G401 (cell line): Measurements from ENCODE around the gene CD164L2. TPM values are rescaled to one million over a fixed set of nuclear protein-coding genes. Genes with fewer than 3 reads are reported as not detected.
"Not testable (repeated sequence)": the region's sequence is repeated elsewhere in the genome, so short reads cannot be mapped to it uniquely, and the experiment has no call there.

Experiments
- DNase-seq: peaks from one replicate; pipeline ENCODE4 v3.0.0-alpha.2; 2015; ENCODE audit warnings: low spot score
- in situ Hi-C: cut with HindIII; loops from 2 replicates; pipeline ENCODE4 v1.10.0; 2016; ENCODE audit warnings: low sequenced_read_pairs, mixed read lengths
- total RNA-seq: library from RNA; depleted of rRNA; stranded (reverse); fragments of >200 nt; shearing (Covaris generic); gene quantifications from 2 replicates; pipeline ENCODE4 v1.2.3, GENCODE V29; 2014; rRNA removed

CD164L2 gene
- total RNA-seq: not detected in 2 replicates

- no peak for DNase-seq
- in situ Hi-C loops: no loop called here
Measured at GRCh38 chr1:27383039-27383605, at the start of gene CD164L2. CD164L2 (minus strand) TSS chr1:27383333; CDS start chr1:27383239, 94 bp downstream.

GRCh38 chr1:27432725-27433124 is 49.6 kb upstream of the CD164L2 start:
- in situ Hi-C loops, DNase-seq: not testable (repeated sequence)

GRCh38 chr1:27431601-27431940 is 48.4 kb upstream of the CD164L2 start:
- DNase-seq: no peak
- in situ Hi-C loops: no loop called here

GRCh38 chr1:27430903-27431600 is 47.9 kb upstream of the CD164L2 start:
- peak; percentile 58 for DNase-seq
- in situ Hi-C loops: no loop called here

GRCh38 chr1:27429029-27429425 is 45.9 kb upstream of the CD164L2 start:
- in situ Hi-C loops: no loop called here
- DNase-seq: no peak

GRCh38 chr1:27428316-27429028 is 45.3 kb upstream of the CD164L2 start:
- in situ Hi-C loops: no loop called here
- DNase-seq: no peak

GRCh38 chr1:27427816-27428315 is 44.7 kb upstream of the CD164L2 start:
- in situ Hi-C loops: no loop called here
- no peak for DNase-seq

- in situ Hi-C loops: no loop called here
Measured at GRCh38 chr1:27427329-27427728, 44.2 kb upstream of the CD164L2 start.

GRCh38 chr1:27423709-27424108 is 40.6 kb upstream of the CD164L2 start:
- in situ Hi-C loops: loop anchor here (25.0 kb wide), 1 partner anchor 164 kb away; no protein-coding TSS in a partner anchor
- DNase-seq: no peak

More at GRCh38 chr1:27427329-27427728, 44.2 kb upstream of the CD164L2 start:
- DNase-seq: no peak

- DNase-seq: no peak
- in situ Hi-C loops: loop anchor here (25.0 kb wide), 1 partner anchor 169 kb away; no protein-coding TSS in a partner anchor
Measured at GRCh38 chr1:27418326-27419185, 35.4 kb upstream of the CD164L2 start.

- DNase-seq: no peak
- in situ Hi-C loops: loop anchor here (25.0 kb wide), 1 partner anchor 170 kb away; no protein-coding TSS in a partner anchor
Measured at GRCh38 chr1:27417713-27418112, 34.6 kb upstream of the CD164L2 start.

GRCh38 chr1:27416387-27417111 is 33.4 kb upstream of the CD164L2 start:
- in situ Hi-C loops: loop anchor here (25.0 kb wide), 1 partner anchor 171 kb away; no protein-coding TSS in a partner anchor
- peak; percentile 55 for DNase-seq

GRCh38 chr1:27414091-27414490 is 31.0 kb upstream of the CD164L2 start:
- no peak for DNase-seq
- in situ Hi-C loops: loop anchor here (25.0 kb wide), 1 partner anchor 173 kb away; no protein-coding TSS in a partner anchor

GRCh38 chr1:27413004-27413403 is 29.9 kb upstream of the CD164L2 start:
- DNase-seq: no peak
- in situ Hi-C loops: loop anchor here (25.0 kb wide), 1 partner anchor 174 kb away; no protein-coding TSS in a partner anchor

GRCh38 chr1:27412502-27412901 is 29.4 kb upstream of the CD164L2 start:
- in situ Hi-C loops: loop anchor here (25.0 kb wide), 1 partner anchor 175 kb away; no protein-coding TSS in a partner anchor
- DNase-seq: no peak

- in situ Hi-C loops: loop anchor here (25.0 kb wide), 1 partner anchor 177 kb away; no protein-coding TSS in a partner anchor
- DNase-seq: no peak
Measured at GRCh38 chr1:27410709-27411108, 27.6 kb upstream of the CD164L2 start.

GRCh38 chr1:27409669-27410068 is 26.5 kb upstream of the CD164L2 start:
- in situ Hi-C loops: loop anchor here (25.0 kb wide), 1 partner anchor 178 kb away; no protein-coding TSS in a partner anchor

GRCh38 chr1:27408151-27408550 is 25.0 kb upstream of the CD164L2 start:
- DNase-seq: no peak
- in situ Hi-C loops: loop anchor here (25.0 kb wide), 1 partner anchor 179 kb away; no protein-coding TSS in a partner anchor

More at GRCh38 chr1:27409669-27410068, 26.5 kb upstream of the CD164L2 start:
- DNase-seq: no peak
